LHCN-M2 (cell line): Measurements from ENCODE around the gene LRMDA. TPM values are rescaled to one million over a fixed set of nuclear protein-coding genes. Genes with fewer than 3 reads are reported as not detected.
"Not testable (repeated sequence)": the region's sequence is repeated elsewhere in the genome, so short reads cannot be mapped to it uniquely, and the experiment has no call there.

Experiments
- DNase-seq: peaks from one replicate; pipeline ENCODE4 v3.0.0-alpha.2; 2012; ENCODE audit warnings: low read depth
- total RNA-seq: library from RNA; depleted of rRNA; stranded (reverse); fragments of >200 nt; gene quantifications from 2 replicates; pipeline ENCODE4 v1.2.3, GENCODE V29; 2014

LRMDA gene
- total RNA-seq, 1 experiment from 2014 or later = not detected

DNA sequence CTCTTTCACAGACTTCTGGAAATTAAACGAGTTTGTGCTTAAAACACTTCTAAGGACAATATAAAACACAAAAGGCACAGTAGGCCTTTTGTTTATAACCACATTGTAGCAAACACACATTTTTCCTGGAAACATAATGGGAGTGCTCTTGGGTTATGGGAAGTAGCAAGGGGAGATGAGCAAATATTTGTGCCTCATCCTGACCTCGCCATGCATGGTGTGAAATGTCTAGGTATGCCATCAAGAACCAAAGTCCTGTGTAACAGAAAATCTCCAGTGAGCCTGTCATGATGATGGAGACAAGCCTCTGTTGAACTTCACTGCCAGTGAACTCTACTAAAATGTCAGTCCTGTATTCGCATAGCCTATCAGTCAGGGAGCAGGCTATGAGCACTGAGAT, 1029.6 kb downstream of the LRMDA start:
- DNase-seq = no peak

DNA sequence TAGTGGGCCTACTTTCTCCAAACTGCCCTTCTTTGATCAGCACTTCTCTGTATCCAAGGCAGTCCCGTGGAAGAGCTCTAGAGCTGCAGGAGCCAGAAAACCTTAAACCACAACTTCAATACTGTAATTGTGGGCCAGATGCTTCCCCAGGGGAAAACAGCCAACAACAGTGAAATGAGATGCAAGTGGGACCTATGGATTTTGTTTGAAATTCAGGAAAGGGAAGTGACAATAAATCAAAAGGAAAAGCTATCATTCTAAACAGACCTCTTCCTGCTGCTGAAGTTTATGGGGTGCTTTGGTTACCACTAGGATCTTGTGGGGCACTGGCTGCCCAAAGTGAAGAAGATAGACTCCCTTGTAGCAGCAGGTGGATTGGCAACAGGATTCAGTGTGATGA, 1031.7 kb downstream of the LRMDA start:
- DNase-seq = no peak

GRCh38 chr10:76466836-76467503, 1035.5 kb downstream of the LRMDA start:
- no peak for DNase-seq

DNA sequence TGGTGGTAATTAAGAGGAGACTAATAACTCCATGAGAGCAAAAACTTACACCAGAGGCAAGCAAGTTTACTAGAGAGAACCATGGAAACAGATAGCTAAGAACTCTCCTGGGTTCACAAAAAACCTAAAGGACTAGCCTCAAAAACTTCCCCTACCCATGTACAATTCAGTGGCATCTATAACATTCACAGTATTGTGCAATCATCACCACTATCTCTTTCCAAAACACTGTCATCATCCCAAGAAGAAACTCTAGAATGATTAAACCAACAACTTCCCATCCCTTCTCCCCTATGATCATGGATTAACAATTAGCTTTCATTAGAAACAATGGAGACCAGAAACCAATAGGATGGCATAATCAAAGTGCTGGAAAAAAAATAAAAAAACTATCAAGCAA, 1038.3 kb downstream of the LRMDA start:
- DNase-seq = no peak

DNA sequence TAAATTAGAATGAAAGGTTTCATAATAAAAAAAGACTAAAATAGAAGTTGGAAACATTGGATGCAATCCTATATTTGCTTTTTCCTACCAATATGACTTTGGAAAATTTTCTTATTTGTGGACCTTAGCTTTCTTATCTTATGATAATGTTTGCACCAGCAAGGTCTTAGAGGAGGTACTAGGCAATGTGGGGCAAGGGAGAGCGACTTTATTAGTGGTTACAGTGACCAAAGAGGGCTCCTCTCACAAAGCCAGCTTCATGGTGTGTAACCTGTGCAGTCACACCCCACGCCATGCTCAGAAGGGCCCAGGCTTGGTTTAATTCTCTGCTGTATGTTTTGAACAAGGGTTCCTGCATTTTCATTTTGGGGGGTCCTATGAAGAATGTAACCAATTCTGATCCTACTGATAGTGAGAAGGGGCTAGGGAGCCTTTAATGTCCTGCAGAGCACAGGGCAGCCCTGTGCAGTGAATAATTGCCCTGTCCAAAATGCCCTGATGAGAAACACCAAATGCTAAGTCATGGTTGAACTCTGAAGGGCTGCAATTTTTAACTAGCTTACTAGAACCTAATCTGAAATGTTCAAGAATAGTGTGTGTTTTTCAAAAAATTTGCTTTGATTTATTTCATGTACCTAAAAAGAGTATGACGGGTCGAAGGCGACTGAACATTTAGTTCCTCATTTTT, 1047.8 kb downstream of the LRMDA start:
- DNase-seq = no peak

DNA sequence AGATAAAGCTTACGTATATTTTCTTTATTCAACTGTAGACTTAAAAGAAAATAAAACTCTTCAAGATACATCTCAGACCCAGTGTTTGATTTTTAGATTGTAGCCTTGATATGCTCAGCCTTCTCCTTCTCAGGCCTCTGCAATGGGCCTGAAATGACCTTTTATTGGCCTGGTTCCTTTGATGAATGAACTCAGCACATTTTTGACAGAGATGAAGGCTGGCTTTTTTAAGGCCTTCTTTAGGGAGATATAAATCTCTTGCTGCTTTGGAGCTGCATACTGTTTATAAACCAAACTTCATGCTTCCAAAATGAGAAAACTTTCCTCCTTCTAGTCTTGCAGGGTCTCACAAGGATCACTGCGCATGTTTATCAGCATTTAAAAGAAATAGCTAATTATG, 1049.8 kb downstream of the LRMDA start:
- no peak for DNase-seq

GRCh38 chr10:76487582-76487981, 1056.2 kb downstream of the LRMDA start:
- DNase-seq = no peak

DNA sequence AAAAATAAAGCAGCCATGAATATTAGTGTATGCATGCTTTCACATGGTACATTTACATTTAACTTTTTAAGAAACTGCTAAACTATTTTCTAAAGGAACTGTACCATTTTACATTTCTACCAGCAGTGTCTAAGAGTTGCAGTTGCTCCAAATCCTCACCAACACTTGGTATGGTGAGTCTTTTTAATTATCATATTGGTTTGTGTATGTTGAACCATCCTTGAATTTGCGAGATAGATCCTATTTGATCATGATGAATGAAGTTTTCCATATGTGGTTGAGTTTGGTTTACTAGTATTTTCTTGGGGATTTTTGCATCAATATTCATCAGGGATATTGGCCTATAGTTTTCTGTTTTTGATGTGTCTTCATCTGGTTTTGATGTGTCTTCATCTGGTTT, 1057.2 kb downstream of the LRMDA start:
- DNase-seq = no peak

DNA sequence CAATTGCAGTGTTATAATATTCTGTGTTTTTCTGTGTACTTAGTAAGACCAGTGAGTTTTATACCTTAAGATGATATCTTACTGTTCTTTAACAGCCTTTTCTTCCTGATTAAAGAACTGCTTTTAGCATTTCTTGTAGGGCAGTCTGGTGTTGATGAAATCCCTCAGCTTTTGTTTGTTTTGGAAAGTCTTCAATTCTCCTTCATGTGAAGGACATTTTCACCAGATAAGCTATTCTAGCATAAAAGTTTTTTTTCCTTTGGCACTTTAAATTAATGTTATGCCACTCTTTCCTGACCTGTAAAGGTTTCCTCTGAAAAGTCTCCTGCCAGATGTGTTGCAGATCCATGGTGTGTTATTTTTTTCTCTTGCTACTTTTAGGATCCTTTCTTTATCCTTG, 1059.8 kb downstream of the LRMDA start:
- peak; percentile 13 for DNase-seq

DNA sequence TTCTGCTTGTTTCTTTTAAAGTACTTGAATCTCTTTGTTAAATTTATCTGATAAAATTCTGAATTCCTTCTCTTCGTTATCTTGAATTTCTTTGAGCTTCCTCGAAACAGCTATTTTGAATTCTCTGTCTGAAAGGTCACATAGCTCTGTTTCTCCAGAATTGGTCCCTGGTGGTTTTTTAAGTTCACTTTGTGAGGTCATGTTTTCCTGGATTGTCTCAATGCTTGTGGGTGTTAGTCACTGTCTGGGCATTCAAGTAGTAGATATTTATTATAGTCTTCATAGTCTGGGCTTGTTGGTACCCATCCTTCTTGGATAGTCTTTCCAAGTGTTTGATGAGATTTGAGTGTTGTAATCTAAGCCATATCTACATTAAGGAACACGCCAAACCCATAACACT, 1060.6 kb downstream of the LRMDA start:
- peak; percentile 82 for DNase-seq

GRCh38 chr10:76492678-76493472, 1061.5 kb downstream of the LRMDA start:
- DNase-seq = no peak

DNA sequence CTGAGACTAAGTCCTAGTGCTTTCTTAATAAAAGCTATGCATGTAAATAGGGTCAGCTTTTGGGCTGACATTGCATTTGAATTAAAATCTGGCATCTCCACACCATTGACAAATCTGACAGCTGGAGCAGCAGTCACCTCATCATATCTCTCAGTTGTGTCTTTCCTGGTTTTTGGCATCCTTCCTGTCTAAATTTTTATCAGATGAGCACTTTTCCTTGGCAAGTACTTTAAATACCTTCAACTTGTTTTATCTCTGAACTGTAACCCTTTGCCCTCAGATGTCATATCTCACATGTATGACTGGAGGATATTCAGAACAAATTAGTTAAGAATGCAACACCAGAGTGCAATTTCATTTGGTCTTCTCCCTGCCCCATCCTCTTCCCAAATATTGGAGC, 1066.2 kb downstream of the LRMDA start:
- DNase-seq = no peak

DNA sequence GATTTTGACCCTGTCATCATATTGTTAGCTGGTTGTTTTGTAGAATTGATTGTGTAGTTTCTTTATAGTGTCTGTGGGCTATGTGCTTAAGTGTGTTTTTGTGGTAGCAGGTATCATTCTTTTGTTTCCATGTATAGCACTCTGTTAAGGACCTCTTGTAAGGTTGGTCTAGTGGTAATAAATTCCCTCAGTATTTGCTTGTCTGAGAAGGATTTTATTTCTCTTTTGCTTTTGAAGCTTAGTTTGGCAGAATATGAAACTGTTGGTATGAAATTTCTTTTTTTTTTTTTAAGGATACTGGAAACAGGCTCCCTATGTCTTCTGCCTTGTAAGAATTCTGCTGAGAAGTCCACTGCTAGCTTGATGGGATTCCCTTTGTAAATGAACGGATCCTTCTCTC, 1073.4 kb downstream of the LRMDA start:
- DNase-seq = no peak

DNA sequence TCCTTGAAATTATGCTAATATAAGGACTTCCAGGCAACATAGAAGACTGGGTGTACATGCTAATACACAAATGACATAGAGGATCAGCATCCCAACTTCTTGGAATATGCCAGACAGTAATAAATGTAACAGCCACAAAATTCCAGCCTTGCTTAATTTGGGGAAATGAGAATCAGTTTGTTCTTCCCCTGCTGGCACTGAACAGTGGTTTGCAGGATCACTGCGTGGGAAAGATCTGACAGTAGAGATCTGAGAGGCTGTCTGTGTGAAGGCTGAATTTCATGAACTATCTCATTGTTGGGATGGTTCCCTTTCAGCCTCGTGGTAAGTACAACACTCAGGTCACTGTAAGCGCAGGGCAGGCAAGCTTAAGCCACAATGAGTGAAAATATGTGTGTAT, 1078.0 kb downstream of the LRMDA start:
- no peak for DNase-seq

DNA sequence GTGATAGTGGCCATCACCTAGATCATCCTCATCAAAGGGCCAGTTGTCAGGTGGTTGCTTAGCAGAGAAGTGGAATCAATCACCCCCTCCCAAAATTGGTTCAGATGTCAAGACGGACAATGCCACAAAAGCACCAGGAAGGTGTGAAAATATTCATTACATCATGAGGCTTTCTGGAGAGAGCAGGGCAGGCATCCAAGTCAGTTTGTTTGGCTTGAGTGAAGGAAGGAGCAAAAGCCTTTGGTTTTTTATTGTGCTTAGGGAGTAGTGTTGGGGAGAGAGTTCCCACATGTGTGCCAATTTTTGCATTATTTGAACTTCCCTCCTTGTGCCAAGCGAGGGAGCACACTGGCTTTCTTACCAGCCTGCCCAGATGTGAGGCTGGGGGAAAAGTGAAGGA, 1082.9 kb downstream of the LRMDA start:
- DNase-seq = no peak

DNA sequence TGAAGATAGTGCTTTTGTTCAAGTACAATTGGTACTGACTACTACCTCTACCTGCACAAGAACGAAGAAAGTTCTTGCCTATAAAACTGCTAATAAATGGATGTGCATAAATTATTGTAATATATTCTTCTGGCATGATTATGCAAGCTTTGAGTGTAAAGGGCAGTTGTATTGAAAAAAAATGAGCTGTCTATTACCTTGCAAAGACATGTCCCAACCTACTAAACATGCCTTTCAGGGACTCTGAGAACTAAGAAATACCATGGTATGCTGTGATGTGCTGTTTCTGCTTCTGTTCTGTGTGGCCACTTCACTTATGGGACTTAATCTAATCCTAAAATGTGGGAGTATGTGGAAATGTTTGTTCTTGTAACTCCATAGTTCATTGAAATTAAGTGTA, 1083.4 kb downstream of the LRMDA start:
- DNase-seq = no peak

DNA sequence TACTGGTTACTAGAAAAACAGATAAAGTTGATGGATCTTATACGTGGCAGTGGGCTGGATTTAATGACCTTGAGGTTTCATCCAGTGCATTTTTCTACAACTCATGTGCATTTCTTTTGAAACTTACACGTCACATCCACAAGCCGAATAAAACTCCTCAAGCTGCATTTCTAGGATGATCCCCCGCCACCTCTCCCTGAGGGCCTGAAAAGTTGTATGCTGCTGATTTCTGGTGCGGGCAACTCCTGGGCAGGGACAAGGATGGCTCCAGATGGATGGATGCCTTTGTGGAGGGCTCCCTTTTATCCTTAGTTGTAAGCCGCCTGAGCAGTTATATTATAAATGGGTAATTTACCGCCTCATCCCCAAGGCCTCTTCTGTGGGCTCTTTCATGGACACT, 1091.1 kb downstream of the LRMDA start:
- DNase-seq = no peak

GRCh38 chr10:76523246-76523645, 1091.8 kb downstream of the LRMDA start:
- no peak for DNase-seq

DNA sequence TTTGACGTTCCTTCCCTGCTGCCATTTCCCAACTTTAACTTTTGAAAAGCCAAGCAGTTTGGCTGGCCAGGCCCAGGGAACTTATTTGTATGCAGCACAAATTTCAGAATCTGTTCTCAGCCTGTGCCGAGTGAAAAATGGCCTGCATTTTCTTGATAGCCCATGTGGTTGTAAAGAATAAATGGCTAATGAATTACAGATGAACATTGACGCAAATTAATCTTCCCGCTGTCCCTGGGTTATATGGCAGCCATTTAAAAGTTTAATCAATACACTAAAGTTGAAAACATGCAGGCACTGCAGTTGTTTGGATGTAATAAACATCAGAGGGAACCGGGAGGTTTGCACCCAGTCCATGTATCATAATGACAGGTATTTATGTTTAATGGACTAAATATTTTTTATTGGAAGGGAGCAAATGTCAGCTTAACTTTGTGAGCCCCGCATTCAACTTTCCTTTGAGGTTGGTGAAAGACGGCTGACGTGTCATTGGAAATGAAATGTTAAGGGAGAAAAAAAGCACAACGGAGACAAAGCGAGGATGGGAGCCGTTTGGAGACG, 1092.4 kb downstream of the LRMDA start:
- DNase-seq = no peak

DNA sequence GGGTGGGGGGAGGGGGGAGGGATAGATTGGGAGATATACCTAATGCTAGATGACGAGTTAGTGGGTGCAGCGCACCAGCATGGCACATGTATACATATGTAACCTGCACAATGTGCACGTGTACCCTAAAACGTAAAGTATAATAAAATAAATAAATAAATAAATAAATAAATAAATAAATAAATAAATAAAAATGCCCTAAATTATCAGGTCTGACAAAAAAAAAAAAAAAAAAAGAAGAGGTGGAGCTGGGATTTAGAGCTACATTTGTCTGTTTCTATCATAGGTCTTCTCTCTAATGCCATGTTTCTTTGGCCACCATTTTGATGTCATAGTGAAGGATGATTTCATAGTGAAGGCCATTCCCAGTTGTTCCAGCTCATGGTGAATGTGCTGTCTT, 1095.4 kb downstream of the LRMDA start:
- DNase-seq = not testable (repeated sequence)

- DNase-seq = peak; percentile 12
Measured at GRCh38 chr10:76540331-76540730, 1108.9 kb downstream of the LRMDA start.

DNA sequence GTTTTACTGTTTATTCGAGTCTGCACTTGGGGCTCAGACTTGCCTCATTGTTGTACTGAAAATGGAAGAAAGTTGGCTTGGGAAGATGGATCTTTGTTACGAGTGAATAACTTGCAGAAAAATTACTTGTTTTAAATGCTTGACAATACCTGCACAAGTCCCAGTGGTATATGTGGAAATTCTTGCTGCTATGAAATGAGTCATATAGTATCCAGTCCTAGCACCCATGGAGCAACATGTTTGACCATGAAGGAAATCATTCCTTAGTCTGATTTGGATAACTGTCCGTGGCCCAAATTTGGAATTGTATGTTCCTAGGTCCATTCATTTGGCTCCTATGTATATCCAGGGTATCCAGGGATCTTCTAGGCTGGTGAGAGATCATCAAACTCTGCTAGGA, 1109.4 kb downstream of the LRMDA start:
- no peak for DNase-seq
